DMS 273 treated with DMSO at 0.1 percent for 48 hours (cell line): ENCODE measurements around the gene ZNF326.

Experiments used
- DNase-seq: peaks from one replicate; lab custom pipeline; 2025; lab: John Stamatoyannopoulos, UW

Gene ZNF326, protein sequence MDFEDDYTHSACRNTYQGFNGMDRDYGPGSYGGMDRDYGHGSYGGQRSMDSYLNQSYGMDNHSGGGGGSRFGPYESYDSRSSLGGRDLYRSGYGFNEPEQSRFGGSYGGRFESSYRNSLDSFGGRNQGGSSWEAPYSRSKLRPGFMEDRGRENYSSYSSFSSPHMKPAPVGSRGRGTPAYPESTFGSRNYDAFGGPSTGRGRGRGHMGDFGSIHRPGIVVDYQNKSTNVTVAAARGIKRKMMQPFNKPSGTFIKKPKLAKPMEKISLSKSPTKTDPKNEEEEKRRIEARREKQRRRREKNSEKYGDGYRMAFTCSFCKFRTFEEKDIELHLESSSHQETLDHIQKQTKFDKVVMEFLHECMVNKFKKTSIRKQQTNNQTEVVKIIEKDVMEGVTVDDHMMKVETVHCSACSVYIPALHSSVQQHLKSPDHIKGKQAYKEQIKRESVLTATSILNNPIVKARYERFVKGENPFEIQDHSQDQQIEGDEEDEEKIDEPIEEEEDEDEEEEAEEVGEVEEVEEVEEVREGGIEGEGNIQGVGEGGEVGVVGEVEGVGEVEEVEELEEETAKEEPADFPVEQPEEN

GRCh38 chr1:89994805-89995597 lies at the start of gene ZNF326:
TSS of gene ZNF326 (plus strand) at chr1:89995110. CDS start at chr1:89995258, 148 bp downstream.
- peak; percentile 93 for DNase-seq

DNA sequence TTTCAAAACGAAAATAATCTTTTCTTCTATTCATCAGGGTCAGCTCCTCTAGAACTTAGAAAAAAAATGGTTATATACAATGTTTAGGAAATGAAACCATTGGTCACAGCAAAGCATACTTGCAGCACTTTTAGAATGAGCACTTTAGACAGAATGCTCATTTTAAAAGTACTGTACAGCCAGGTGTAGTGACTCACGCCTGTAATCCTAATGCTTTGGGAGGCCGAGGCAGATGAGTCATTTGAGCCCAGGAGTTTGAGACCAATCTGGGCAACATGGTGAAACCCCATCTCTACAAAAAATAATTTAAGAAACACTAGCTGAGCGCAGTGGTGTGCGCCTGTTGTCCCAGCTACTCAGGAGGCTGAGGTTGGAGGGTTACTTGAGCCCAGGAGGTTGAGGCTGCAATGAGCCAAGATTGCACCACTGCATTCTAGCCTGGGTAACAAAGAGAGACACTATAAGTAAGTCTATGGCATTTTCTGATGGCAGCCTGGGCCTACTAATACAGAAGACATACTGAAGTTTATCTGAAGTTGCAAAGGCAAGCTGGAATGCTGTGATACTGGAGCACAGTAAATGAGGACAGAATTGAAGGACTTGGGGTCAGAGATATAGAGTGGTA lies 48.9 kb upstream of the ZNF326 start:
- no peak for DNase-seq

- DNase-seq: no peak
These were observed 48.4 kb upstream of the ZNF326 start for GRCh38 chr1:89946532-89946931.

DNA sequence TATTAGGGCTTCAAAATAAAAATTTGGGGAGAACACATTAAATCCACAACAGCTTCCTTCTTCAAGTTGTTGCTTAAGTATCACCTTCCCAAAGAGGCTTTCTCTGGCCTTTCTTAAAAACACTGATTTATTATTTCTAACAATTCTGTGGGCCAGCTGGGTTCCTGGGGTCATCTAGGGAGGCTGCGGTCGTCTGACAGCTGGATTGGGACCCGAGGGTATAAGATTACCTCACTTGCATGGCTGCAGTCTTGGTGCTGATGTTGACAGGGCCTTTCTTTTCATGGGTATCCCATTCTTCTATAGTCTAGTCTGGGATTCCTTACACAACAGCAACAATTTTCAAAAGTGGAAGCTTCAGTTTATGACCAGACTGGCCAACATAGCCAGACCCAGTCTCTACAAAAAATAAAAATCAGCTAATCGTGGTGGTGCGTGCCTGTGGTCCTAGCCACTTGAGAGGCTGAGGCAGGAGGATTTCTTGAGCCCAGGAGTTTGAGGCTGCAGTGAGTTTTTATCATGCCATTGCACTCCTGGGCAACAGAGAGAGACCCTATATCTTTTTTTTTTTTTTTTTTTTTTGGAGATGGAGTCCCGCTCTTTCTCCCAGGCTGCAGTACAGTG lies 46.1 kb upstream of the ZNF326 start:
- DNase-seq: no peak

DNA sequence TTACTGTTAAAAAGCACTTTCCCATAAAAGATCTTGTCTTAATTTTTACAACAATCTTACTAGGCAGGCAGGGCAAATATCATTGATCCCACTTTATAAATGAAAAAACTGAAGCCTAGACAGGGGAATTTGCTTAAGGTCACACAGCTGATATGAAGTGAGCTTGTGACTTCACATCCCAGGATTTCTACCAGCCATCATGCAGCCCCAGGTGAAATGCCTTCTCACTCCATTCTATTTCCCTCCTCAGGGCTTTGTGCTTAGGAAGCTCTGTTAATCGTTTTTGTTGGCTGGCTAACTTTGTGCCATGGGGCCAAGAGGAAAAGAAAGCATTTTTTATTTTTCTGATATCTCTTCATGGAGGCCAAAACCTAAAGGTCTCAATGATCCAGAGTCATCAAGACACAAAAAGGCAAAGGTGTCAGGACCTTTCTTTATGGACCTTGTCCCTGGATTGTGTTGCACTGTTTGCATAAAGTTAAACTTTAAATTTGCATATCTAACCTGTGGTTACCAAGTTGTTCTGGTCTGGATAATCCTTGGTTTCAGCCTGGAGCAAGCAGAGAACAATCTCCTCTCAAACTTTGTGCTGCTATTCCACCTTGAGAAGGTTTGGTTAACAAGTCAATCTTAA lies 44.8 kb upstream of the ZNF326 start:
- no peak for DNase-seq

GRCh38 chr1:89950703-89951102 lies 44.2 kb upstream of the ZNF326 start:
- no peak for DNase-seq

DNA sequence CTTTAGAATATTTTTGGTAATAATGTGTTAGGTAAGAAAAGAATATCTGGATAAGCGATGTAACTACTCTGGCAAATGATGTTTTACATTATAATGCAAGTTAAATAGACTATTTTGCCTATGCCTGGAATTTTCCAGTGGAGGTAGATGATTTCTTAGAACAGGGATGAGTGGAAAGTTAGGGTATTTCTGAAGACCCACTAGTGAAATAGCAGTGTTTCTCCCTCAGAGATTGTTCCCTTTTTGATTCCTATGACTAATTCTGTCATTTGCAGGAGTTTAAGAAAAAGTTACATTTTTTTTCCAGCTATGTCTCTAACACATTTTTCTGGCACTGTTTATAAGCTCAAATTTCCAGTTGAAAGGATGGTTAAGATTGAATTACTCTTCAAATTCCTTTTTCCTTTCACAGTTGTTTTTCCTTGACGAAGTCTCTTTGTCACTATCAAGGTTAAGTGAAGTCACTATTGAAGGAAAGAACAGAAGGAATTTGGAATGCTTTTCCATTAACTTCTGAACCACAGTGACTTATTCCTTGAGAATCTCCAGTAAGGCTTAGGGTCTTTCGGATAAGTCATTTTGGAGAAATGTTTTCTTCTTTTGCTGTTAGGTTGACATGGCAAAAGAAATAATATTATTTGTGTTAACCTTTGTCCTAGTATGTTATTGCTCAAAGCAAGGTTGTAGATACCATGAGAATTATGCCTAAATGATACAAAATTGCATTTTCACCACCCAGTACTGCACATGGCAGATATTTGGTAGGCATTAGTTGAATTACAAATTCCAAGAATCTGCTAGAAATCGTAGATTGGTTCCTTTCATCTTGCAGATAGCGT lies 42.9 kb upstream of the ZNF326 start:
- no peak for DNase-seq

DNA sequence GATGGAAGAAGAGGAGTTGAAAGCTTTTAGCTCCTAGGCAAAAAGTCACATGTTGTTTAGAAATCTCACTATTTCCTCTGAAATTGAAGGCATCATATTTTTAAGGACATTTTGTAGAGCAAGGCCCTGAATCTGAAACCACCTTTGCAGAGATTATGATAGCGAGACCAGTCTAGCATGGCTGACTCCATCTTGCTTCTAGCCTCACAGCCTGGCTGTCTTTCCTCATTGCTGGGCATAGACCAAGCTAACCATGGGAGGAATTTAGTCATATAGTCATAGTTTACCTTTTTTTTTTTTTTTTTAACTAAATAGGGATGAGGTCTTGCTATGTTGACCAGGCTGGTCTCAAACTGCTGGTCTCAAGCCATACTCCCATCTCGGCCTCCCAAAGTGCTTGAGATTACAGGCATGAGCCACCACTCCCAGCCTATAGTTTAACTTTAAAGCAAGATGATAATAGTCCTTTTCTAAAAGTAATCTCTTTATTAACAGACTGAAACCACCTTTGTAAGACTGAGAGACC lies 42.2 kb upstream of the ZNF326 start:
- no peak for DNase-seq

DNA sequence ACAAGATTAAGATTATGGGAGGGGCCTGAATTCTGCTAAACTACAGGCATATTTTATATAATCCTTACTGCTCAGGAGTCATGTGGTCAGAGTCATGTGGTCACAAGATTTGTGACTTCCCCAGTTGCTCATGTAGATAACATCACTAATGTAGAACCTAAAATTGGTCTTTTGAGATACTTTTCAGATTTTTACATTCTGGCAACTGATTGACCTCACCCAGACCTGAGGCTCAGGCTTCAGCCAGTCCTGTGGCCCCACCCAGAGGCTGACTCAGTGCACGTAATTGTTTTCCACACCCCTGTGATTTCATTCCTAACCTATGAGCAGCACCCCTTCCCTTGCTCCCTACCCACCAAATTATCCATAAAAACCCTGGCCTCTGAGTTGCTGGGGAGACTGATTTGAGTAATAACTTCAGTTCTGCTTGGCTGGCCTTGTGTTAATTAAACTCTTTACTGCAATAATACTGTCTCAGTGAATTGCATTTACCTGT lies 41.7 kb upstream of the ZNF326 start:
- peak; percentile 17 for DNase-seq

DNA sequence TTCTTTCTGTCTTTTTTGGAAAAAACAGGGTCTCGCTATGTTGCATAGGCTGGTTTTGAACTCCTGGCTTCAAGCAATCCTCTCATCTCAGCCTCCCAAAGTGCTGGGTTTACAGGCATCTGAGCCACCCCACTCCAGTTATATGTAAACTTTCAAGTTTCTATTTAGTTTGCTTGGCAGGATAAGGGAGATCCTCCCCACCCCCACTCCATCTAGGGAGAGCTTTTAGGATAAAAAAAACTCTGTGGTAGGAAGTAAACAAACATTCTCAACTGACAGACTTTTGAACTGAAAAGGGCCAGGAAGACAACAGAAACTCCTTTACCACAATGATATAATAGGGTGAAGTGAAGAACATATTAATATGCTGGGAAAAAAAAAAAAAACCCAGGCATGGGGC lies 41.0 kb upstream of the ZNF326 start:
- DNase-seq: no peak

DNA sequence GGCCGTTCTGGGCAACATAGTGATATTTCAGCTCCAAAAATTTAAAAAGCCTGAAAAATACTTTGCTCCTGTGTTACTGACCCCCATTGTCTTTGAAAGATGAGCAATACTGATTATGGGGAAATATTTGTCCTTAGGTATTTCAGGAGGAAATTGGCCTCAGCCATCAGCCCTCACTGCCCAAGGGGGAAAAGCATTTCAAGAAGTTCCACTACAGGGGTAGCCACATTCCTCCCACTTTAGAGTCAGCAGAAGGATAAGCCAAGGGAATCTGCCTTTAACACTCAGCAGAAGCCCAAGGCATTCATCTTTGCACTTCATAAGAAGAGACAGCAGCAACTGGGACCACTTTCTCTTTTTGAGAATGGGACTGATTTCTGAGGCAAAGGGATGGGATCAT lies 40.5 kb upstream of the ZNF326 start:
- DNase-seq: no peak

DNA sequence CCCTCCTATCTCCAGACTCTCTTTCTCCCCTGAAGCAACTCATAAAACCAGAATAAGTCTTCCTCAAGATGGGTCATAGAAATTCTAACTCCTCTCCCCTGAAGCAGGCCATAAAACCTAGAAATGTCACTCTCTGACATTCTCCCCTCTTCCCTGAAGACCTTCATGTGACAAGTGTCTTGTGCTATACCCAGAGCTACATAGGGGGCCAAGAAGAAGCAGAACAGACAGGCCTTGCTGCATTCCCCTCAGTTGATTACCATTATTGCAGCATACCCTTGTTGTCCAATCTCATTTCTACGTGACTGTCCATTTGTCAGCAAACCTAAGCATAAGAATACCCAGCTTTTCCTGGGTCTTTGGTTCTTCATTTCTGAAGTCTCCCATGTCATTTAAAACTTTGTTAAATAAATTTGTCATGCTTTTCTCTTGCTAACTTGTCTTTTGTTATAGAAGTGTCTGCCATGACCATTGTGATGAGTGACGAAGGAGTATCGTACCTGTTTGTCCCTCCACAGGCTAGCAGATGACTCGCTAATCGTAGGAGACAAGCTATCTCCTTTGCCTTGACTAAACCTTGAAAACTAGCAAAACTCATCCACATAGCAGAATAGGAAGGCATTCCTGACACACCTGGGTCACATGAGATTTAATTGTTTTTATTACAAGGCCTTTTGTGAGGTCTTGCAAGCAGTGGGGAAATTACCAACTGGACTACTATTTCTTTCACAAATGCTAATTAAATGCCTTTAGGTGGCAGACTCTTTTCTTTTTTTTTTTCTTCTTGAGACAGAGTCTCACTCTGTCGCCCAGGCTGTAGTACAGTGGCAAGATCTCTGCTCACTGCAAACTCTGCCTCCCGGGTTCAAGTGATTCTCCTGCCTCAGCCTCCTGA lies 39.4 kb upstream of the ZNF326 start:
- DNase-seq: no peak

GRCh38 chr1:89957107-89957506 lies 37.8 kb upstream of the ZNF326 start:
- no peak for DNase-seq

GRCh38 chr1:89958851-89959654 lies 35.9 kb upstream of the ZNF326 start:
- DNase-seq: no peak

- no peak for DNase-seq
These were observed 35.2 kb upstream of the ZNF326 start for GRCh38 chr1:89959719-89960118.

DNA sequence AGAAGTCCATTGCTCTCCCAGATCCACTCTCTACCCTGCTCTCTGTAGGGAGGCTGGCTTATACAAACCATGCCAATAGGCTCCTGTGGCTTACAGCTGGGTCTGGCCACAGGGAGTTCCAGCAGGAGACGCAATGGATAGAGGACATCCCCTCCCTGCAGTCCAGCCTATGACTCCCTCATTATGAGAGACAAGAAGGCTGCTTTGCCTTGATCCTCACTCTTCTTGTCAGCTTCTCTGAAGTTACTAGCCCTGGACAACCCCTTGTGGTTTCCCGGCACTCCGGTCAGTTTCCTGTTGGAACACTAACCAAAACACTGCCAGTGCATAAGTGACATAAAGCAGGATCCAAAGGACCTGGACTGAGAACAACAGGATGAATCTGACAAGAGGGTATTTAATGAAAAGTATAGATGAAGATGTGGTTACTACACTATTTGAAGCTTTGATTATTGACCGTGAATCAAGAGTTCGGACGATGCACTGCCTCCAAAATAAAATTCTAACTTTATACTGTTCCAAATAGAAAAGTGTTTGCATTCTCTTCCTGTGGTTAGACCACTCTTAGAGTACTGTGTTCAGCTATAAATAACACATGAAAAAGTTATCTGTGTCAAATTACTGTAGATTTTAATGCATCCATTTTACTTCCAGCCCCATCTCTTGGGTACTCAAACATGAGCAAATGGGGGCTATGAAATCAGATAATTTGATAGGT lies 32.7 kb upstream of the ZNF326 start:
- DNase-seq: no peak

DNA sequence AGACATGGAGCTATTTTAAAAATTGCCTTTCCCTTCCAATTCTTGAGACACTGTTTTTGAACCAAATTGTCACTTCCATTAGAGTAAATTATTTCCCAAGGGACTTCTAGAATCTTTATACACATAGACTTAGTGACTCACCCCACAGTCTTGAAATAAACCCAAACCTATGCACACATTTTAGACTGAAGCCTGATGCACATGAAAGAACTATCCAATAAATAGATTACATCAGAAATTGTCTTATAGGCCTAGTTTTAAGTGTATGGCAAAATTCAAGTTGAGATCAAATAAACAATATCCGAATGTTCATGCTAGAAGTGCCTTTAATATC lies 32.2 kb upstream of the ZNF326 start:
- no peak for DNase-seq
